Lung (tissue), 12 donors: ENCODE data around the gene TBC1D5. TPM values are rescaled to one million over a fixed set of nuclear protein-coding genes. Genes with fewer than 3 reads are reported as not detected.
A peak's percentile ranks its signal among the peaks of the same experiment; 100 is the strongest.

ENCODE experiments used
- ATAC-seq: fragments of 200-7000 bp; cut with Tn5 transposase; one replicate; pipeline ENCODE4 v1.9.1; 2020; ENCODE audit warnings: moderate number of reproducible peaks; ENCODE audit not compliant: insufficient read depth, low FRiP score
- DNase-seq, 3 donors: peaks; one replicate each; pipeline ENCODE4 v3.0.0-alpha.2; 2013 to 2017
- H3K27ac ChIP-seq, 2 donors: one replicate each; pipeline ENCODE4 v1.5.1; 2013; ENCODE audit warnings: mild to moderate bottlenecking in 2 of 2, moderate library complexity in 2 of 2, control low read depth in 1 of 2, inconsistent platforms in 1 of 2, low read depth in 1 of 2, low read length in 1 of 2
- H3K27me3 ChIP-seq, 3 donors: one replicate each; pipeline ENCODE4 v1.5.1; 2013; ENCODE audit warnings: low read length in 2 of 3; ENCODE audit not compliant: control insufficient read depth in 3 of 3, insufficient read depth in 3 of 3
- H3K36me3 ChIP-seq, 4 donors: one replicate each; pipeline ENCODE4 v1.5.1; 2013; ENCODE audit warnings: low read length in 4 of 4, mild to moderate bottlenecking in 1 of 4, moderate library complexity in 1 of 4; ENCODE audit not compliant: control insufficient read depth in 4 of 4, insufficient read depth in 4 of 4
- H3K4me1 ChIP-seq, 5 donors: one replicate each; pipeline ENCODE4 v1.5.1; 2013; ENCODE audit warnings: low read length in 5 of 5, mild to moderate bottlenecking in 2 of 5, moderate library complexity in 1 of 5; ENCODE audit not compliant: control insufficient read depth in 5 of 5, insufficient read depth in 5 of 5
- H3K4me3 ChIP-seq: one replicate; pipeline ENCODE4 v1.5.1; 2013; ENCODE audit warnings: mild to moderate bottlenecking, control low read depth, moderate library complexity
- H3K9ac ChIP-seq, 2 donors: one replicate each; pipeline ENCODE4 v1.5.1; 2013; ENCODE audit warnings: low read length in 2 of 2, control low read depth in 1 of 2; ENCODE audit not compliant: insufficient read depth in 1 of 2
- H3K9me3 ChIP-seq, 4 donors: one replicate each; pipeline ENCODE4 v1.5.1; 2013; ENCODE audit warnings: low read length in 3 of 4, mild to moderate bottlenecking in 1 of 4, moderate library complexity in 1 of 4; ENCODE audit not compliant: control insufficient read depth in 4 of 4, insufficient read depth in 3 of 4
- WGBS, 2 donors: extraction: QIAGEN DNeasy Blood & Tissue Kit; methylation state at CpG; one replicate each; pipeline ENCODE4 v1.1.7; 2013; 5-methylcytosine and 5-hydroxymethylcytosine counted together
- polyA plus RNA-seq, 2 donors: library from polyadenylated mRNA; stranded (reverse); fragments of 200-250 nt; gene quantifications; one replicate each; pipeline ENCODE4 v1.2.1, GENCODE V29; 2013
- total RNA-seq, 2 donors: library from RNA; depleted of rRNA in 1 of 2; stranded (reverse); fragments of >200 nt in 1 of 2; gene quantifications; one replicate each; pipeline ENCODE4 v1.2.1, GENCODE V29; 2014 to 2021
- TF ChIP-seq, protein P1 (sequence below): IDR thresholded peaks from 2 replicates; pipeline ENCODE4 v1.5.1; 2012; ENCODE audit warnings: mild to moderate bottlenecking; ENCODE audit errors: control extremely low read depth, extremely low read depth
- donor health status: control.
- donor health status: control.
- donor health status: Bipolar disorder and iron deficiency.
- donor health status: healthy.
- donor health status: DM: yes; HTN: yes; CAD: no.

TBC1D5 gene
- total and polyA plus RNA-seq, 4 donors = 8.7 to 111 (median 39.6) TPM

DNA sequence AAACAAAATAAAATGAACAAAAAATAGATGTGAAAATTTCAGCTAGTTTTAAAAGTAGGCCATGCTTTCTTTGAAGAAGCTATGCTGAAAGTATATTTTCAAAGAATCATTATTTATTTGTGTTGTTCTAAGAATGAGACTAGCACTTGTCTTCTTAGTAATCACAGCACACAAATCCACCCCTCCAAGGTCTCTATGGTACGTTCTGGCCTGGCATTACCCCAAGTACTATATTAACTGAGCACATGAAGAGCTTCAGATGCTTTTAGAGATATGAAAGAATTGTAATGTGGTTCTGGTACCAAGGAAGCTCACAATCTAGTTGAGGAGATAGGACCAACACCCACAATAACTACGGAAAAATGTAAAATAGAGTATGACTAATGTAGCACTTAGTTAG, 441.2 kb downstream of the TBC1D5 start:
- 63 to 80% methylated on average over 2 of the region's 2 CpGs for WGBS, 2 donors
- no peak for ATAC-seq
- TF ChIP-seq, protein P1, sequence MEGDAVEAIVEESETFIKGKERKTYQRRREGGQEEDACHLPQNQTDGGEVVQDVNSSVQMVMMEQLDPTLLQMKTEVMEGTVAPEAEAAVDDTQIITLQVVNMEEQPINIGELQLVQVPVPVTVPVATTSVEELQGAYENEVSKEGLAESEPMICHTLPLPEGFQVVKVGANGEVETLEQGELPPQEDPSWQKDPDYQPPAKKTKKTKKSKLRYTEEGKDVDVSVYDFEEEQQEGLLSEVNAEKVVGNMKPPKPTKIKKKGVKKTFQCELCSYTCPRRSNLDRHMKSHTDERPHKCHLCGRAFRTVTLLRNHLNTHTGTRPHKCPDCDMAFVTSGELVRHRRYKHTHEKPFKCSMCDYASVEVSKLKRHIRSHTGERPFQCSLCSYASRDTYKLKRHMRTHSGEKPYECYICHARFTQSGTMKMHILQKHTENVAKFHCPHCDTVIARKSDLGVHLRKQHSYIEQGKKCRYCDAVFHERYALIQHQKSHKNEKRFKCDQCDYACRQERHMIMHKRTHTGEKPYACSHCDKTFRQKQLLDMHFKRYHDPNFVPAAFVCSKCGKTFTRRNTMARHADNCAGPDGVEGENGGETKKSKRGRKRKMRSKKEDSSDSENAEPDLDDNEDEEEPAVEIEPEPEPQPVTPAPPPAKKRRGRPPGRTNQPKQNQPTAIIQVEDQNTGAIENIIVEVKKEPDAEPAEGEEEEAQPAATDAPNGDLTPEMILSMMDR = no peak
- peaks cover 0 to 4% (median 0%) of the 10 kb centered on the region in 5 donors for H3K4me1 ChIP-seq
- no peak overlapping the region for H3K27ac ChIP-seq
- no peaks in the 10 kb centered on the region for H3K27me3 ChIP-seq
- H3K9ac ChIP-seq = no peak overlapping the region
- peak in 1 of 3 donors; percentile 25 for DNase-seq
- H3K4me3 ChIP-seq = no peak overlapping the region
- peaks cover 0 to 4% (median under 1%) of the 10 kb centered on the region in 4 donors for H3K36me3 ChIP-seq
- no peaks in the 10 kb centered on the region for H3K9me3 ChIP-seq

DNA sequence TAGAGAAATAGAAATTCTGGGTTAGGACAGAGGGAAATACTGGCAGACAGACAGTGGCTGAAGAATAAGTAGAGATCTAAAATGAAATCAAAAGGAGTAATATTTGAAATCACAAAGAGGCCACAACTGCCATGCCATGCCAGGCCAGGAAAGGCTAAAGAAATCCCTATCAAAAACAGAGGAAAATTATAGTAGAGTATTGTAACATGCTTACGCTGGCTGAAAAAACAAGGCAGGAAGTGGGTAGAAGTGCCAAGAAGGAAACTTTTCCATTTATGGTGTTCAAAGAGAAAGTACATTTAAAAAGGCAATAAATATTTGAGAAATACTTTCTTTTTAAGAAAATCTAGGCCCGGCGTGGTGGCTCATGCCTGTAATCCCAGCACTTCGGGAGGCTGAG, 442.0 kb downstream of the TBC1D5 start:
- Histone ChIP-seq H3K27ac (no peak overlapping the region), H3K36me3 (peaks cover 0 to 4% (median under 1%) of the 10 kb centered on the region in 4 donors), H3K9me3 (no peaks in the 10 kb centered on the region), H3K9ac (no peak overlapping the region), H3K4me1 (peaks cover 0 to 4% (median 0%) of the 10 kb centered on the region in 5 donors), H3K4me3 (no peak overlapping the region), H3K27me3 (no peaks in the 10 kb centered on the region)
- 71 to 75% methylated on average over 4 of the region's 4 CpGs for WGBS, 2 donors
- TF ChIP-seq, protein P1 = no peak
- ATAC-seq = no peak
- peak in 1 of 3 donors; percentile 19 for DNase-seq

DNA sequence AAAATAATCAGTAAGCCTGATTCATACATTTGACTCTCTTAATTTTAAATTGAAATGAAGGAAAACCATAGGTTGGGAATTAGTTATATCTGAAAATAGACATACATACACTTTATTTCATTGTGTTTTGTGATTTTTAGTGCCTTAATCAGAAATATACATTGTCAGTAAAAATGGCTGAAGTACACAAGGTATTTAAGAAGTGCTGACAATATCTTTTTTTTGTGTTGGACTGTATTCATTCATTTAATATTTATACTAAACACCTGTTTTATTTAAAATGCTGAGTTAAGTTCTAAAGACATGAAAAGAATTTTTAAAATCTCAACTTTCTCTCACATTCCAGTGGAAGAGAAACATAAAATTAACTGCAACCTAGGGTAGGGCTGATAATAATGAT, 444.4 kb downstream of the TBC1D5 start:
- Histone ChIP-seq H3K9ac (no peak overlapping the region), H3K36me3 (peaks cover 0 to 4% (median 0%) of the 10 kb centered on the region in 4 donors), H3K27ac (no peak overlapping the region), H3K9me3 (no peaks in the 10 kb centered on the region), H3K4me1 (peaks cover 0 to 2% (median 0%) of the 10 kb centered on the region in 5 donors), H3K4me3 (no peak overlapping the region), H3K27me3 (no peaks in the 10 kb centered on the region)
- DNase-seq (no peak), ATAC-seq (no peak)
- TF ChIP-seq, protein P1 = no peak

DNA sequence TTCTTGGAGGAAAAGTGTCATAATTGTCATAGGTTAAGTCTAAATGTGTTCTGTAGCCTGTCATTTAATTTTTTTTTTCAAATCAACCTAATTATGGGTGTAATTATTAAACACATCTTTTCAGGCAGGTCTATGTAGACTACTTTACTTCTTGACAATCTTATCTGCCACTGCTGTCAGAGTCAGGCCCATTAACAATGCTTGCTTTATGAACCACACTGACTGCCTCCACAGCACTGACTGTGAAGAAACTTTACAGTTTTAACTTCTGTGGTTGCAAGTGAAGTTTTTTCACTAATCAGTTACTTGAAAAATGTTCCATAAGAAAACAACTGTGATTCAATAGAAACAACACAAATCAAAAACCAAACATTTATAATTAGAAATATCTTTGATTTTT, 449.9 kb downstream of the TBC1D5 start:
- Histone ChIP-seq H3K4me1 (peaks cover 0 to 2% (median 0%) of the 10 kb centered on the region in 5 donors), H3K27me3 (no peaks in the 10 kb centered on the region), H3K9ac (no peak overlapping the region), H3K36me3 (peaks cover 0 to 8% (median 5%) of the 10 kb centered on the region in 4 donors), H3K9me3 (no peaks in the 10 kb centered on the region), H3K4me3 (no peak overlapping the region), H3K27ac (no peak overlapping the region)
- DNase-seq (no peak), ATAC-seq (no peak)
- TF ChIP-seq, protein P1 = no peak
